IPS-18c (cell line): ENCODE results near the gene PROCA1.
A peak's percentile ranks its signal among the peaks of the same experiment; 100 is the strongest.
"Not testable (repeated sequence)": the region's sequence is repeated elsewhere in the genome, so short reads cannot be mapped to it uniquely, and the experiment has no call there.

Experiments
- H3K4me3 ChIP-seq: 2 replicates; pipeline ENCODE4 v1.7.0; 2013; ENCODE audit warnings: low read depth, mild to moderate bottlenecking, low read length, moderate library complexity; ENCODE audit not compliant: insufficient read depth
- H3K9me3 ChIP-seq: one replicate; pipeline ENCODE4 v1.6.1; 2013; ENCODE audit warnings: mild to moderate bottlenecking, low read length, moderate library complexity; ENCODE audit not compliant: control insufficient read depth, insufficient read depth

Gene PROCA1

GRCh38 chr17:28745786-28746411 lies 34.2 kb upstream of the PROCA1 start:
- no peaks in the 10 kb centered on the region for H3K9me3 ChIP-seq
- peak overlapping the region; percentile 74 for H3K4me3 ChIP-seq

- Histone ChIP-seq H3K4me3 (peak overlapping the region; percentile 74), H3K9me3 (no peaks in the 10 kb centered on the region)
Observed at GRCh38 chr17:28744972-28745785, 33.5 kb upstream of the PROCA1 start.

GRCh38 chr17:28744104-28744971 lies 32.6 kb upstream of the PROCA1 start:
- no peaks in the 10 kb centered on the region for H3K9me3 ChIP-seq

GRCh38 chr17:28743243-28744103 lies 31.8 kb upstream of the PROCA1 start, which contains the start of gene TRAF4:
Gene TRAF4 (plus strand): TSS chr17:28744011. CDS start chr17:28744113, 102 bp downstream.
- Histone ChIP-seq H3K4me3 (peak within 1 kb of the TSS; percentile 84), H3K9me3 (no peaks in the 10 kb centered on the region)

More at GRCh38 chr17:28744104-28744971, 32.6 kb upstream of the PROCA1 start:
- H3K4me3 ChIP-seq, result peak overlapping the region; percentile 74

- Histone ChIP-seq H3K4me3 (no peak overlapping the region), H3K9me3 (no peaks in the 10 kb centered on the region)
Observed at GRCh38 chr17:28741358-28742349, 30.0 kb upstream of the PROCA1 start.

GRCh38 chr17:28740406-28741357 lies 29.0 kb upstream of the PROCA1 start:
- no peak overlapping the region for H3K4me3 ChIP-seq

GRCh38 chr17:28738680-28739384 lies 27.1 kb upstream of the PROCA1 start:
- Histone ChIP-seq H3K9me3 (no peaks in the 10 kb centered on the region), H3K4me3 (no peak overlapping the region)

More at GRCh38 chr17:28740406-28741357, 29.0 kb upstream of the PROCA1 start:
- no peaks in the 10 kb centered on the region for H3K9me3 ChIP-seq

GRCh38 chr17:28737770-28738679 lies 26.3 kb upstream of the PROCA1 start:
- H3K9me3 ChIP-seq, result no peaks in the 10 kb centered on the region
- no peak overlapping the region for H3K4me3 ChIP-seq

GRCh38 chr17:28737316-28737715 lies 25.6 kb upstream of the PROCA1 start:
- H3K4me3 ChIP-seq, result no peak overlapping the region; the same call in 1 of the 2 replicates
- H3K9me3 ChIP-seq, result no peaks in the 10 kb centered on the region

- not testable (repeated sequence) for H3K4me3 ChIP-seq, H3K9me3 ChIP-seq
Observed at GRCh38 chr17:28735913-28736769, 24.5 kb upstream of the PROCA1 start.

GRCh38 chr17:28735242-28735722 lies 23.6 kb upstream of the PROCA1 start:
- H3K9me3 ChIP-seq, result no peaks in the 10 kb centered on the region
- no peak overlapping the region for H3K4me3 ChIP-seq

GRCh38 chr17:28734712-28735241 lies 23.1 kb upstream of the PROCA1 start:
- Histone ChIP-seq H3K9me3 (no peaks in the 10 kb centered on the region), H3K4me3 (no peak overlapping the region)
